Smooth muscle cell of the brain vasculature (primary cell): ENCODE results near the gene SIVA1.
"Not testable (repeated sequence)": the region's sequence is repeated elsewhere in the genome, so short reads cannot be mapped to it uniquely, and the experiment has no call there.

Experiments
- DNase-seq: peaks from one replicate; pipeline ENCODE4 v3.0.0-alpha.2; 2012; ENCODE audit warnings: low read depth, low spot score

The SIVA1 gene

DNA sequence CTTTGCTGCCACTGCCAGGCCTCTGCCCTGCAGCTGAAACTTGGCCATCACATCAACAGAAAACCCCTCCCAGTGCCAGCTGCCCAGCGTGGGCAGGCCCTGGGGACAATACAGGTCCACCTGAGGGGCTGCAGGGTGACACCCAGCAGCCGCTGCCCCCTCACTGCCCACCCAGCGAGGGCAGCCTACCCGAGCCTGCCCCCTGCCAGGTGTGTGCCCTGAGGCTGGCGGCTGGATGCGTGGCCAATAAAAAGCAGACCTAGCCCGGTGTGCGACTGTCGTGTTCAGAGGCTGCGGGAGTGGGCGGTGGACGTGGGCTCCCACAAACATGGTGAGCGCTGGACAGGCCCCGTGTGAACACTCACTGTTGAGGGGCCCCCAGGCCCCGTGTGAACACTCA, 33.6 kb upstream of the SIVA1 start:
- DNase-seq = no peak

DNA sequence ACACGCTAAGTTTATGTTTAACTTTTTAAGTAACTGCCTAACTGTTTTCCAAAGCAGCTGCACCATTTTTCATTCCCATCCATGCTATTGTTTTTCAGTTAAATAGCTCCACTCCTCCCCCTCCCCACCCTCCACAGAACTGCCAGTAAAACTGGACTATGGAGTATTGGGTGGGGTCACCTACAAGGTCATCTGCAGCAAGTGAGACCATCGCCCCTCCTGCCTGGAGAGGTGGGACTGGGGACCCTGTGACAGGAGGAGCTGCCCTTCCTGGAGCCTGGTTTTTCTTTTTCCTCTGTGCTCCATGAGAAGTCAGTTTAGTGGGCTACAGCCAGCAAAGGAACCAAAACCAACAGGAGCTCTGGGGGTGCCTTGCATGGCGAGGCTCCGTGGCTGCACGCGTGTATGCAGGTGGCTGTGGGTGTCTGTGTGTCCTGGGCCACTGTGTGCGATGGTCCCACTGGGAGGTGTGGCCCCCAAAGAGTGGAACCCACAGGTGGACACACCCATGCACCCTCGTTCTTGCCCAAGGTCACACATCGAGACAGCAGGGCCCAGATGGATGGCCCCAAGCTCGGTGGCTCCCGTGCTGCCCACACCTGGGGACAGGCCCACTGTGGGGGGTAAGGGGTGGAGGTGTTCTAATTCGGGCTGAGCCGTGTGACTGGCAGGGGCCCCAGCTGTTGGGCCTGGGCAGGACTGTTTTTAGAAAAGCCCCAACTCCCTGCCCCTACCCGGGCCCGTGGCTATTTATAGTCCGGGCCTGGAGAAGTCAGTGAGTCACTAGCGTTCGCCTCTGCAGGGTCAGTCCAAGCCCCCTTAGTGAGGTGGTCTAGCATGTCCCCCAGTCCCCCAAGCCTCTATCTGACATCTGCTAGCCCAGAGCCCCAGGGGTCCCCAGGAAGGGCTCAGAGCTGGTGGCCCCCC, 31.2 kb upstream of the SIVA1 start:
- no peak for DNase-seq

DNA sequence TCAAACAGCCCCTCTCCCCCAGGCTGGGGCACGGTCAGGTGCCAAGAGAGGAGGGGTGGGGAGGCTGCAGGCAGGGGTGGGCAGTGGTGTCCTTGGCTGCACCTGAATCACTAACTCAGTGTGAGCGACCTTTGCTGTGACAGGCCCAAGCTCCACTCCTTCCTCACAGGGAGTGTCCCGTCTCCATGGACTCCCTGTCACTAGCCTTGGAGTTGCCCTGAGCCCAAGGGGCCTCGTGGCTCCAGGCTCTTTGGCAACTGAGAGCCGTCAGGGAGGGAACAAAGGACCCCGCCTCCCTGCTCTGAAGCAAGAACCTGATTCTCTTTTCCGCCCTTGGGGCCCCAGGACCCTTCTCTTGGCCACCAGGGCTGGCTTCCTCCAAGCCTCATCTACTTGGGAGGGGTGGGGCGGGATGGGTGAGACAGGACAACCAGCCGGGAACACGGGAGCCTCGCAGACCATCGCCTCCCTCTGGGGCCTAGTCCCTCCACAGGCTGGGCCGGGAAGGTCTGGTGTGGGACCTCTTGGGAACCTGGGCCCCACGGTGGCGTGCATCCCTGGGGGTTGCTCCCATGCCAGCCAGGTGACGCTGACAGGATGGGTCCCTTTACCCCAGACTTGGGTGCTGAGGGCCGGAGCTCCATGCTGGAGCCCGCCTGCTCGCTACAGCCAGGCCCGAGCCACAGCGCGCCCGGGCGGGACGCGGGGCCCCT, 29.9 kb upstream of the SIVA1 start:
- DNase-seq = no peak

DNA sequence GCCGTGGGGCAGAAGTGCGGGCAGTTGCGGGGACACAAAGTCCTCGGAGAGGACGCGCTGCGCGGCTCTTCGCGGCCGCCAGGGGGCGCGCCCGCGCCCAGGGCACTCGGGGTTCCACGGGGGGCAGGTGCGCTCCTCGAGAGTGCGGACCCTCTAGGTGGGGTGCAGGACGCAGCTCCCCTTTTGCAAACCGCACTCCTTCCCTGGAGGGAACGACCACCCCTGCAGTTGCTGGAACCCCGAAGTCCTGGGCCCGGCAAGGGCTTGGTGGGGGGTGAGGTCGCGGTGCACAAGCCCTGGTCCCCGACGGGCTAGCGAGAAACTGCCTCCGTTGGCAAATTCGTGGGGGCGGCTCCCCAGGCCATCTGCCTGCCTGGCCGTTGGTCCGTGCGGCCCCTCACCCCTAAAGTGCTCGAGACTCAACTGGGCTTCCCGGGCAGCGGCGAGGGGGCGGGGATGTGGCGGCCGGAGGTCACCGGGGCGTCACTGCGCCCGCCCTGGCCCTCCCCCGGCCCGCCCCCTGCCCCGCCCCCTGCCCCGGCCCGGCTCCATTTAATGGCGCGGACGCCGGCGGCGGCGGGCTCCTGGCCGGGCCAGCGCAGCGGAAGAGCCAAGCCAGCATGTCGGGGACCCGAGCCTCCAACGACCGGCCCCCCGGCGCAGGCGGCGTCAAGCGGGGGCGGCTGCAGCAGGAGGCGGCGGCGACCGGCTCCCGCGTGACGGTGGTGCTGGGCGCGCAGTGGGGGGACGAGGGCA, 29.1 kb upstream of the SIVA1 start, which contains the start of gene ADSS1:
TSS of gene ADSS1 (plus strand) at position 579 of the 756 bp plus-strand sequence. CDS start at position 621, 42 bp downstream.
- DNase-seq = no peak

- DNase-seq = no peak
These were observed 28.5 kb upstream of the SIVA1 start for GRCh38 chr14:104724407-104724980.

DNA sequence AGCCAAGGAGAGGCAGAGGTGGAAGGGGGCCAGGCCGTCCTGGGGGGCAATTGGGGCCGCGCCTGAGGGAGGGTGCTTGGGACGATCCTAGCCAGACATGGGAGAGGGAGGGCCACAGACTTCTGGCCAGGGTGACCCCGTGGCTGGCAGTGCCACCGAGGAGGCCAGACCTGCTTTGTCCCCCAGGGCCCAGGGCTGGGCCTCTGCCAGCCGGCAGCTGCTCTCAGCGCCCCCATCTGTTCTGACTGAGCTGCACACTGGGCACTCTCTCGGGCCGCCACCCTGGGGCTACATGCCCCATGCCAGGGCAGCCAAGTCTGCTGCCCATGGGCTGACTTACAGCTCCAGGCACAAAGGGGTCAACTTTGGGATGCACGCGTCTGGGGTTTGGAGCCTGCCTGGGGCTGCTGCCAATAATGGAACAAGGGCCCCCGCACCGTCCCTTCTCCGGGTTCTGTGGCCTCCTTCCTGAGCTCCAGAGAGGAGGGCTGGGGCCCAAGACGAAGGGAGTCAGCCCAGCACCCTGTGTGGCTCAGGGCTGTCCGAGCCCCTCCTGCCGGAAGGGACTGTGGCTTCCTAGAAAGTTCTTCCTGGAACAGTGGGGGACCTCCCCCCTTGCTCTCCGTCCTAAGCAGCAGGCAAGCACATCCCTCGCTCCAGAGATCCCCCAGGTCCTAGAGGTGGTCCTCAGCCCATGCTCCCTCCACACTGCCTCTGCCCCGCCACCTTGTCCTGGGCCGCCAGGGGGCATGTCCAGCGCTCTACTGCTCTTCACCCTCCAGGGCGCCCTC, 27.8 kb upstream of the SIVA1 start:
- no peak for DNase-seq

GRCh38 chr14:104725772-104726548, 27.0 kb upstream of the SIVA1 start:
- no peak for DNase-seq

- DNase-seq = no peak
These were observed 26.1 kb upstream of the SIVA1 start for GRCh38 chr14:104726600-104727451.

GRCh38 chr14:104728631-104729030, 24.3 kb upstream of the SIVA1 start:
- DNase-seq = no peak

- not testable (repeated sequence) for DNase-seq
These were observed 23.6 kb upstream of the SIVA1 start for GRCh38 chr14:104729176-104729834.

DNA sequence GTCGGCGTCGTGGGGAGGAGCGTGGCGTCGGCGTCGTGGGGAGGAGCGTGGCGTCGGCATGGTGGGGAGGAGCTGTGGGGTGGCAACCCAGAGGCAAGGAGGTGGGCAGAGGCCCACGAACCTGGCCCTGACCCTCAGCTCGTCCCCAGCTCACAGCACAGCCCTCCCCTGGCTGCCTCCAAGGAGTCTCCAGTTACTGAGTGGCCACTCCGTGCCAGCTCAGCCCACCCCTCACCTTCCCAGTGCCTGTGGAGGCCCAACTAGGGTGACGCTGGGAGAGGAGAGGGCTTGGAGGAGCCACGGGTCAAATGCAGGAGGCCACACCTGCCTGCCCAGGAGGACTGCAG, 23.1 kb upstream of the SIVA1 start:
- no peak for DNase-seq

- no peak for DNase-seq
These were observed 22.5 kb upstream of the SIVA1 start for GRCh38 chr14:104730487-104730886.

DNA sequence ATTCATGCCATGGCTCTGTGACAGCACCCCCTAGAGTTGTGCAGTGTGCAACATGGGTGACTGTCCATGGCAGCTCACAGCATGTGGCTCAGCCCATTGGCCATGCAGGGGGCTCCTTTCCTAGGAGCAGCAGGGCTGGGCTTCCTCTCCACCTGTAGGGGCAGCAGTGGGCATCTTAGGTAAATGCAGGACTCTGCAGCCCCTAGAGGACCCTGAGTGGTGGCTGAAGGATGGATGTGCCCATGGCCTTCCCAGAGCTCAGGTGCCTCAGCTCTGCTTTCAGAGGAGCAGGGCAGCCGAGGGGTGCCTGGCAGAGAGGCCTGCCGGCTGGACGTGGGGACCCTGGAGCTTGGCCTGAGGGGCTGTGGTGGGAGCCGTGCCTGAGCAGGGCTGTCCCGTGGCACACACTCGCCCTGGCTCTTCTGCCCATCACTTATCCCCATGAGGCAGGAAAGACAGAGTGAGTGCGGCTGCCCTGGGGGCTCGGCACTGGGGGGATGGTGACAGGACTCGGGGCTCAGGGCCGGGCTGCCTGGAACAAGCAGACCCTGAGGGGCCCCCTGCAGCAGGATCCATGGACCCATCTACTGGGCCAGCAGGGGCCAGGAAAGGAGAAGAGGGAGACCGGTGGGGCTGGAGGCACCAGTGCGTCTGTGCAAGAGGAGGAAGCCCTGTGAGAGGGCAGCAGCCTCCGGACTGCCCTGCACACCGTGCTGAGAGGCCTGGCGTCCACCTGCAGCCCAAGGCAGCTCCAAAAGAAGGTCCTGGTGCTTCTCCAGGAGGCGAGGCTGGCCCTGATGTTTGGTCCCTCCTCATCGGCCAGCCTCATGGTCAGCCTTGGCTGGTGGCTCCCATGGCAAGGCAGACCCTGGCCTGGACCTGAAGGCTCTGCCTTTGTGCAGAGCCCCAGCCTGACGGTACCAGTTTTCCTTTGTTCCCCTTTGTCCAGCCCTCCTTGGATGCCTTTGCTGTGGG, 21.3 kb upstream of the SIVA1 start:
- DNase-seq = no peak

GRCh38 chr14:104732355-104732804, 20.6 kb upstream of the SIVA1 start:
- no peak for DNase-seq

DNA sequence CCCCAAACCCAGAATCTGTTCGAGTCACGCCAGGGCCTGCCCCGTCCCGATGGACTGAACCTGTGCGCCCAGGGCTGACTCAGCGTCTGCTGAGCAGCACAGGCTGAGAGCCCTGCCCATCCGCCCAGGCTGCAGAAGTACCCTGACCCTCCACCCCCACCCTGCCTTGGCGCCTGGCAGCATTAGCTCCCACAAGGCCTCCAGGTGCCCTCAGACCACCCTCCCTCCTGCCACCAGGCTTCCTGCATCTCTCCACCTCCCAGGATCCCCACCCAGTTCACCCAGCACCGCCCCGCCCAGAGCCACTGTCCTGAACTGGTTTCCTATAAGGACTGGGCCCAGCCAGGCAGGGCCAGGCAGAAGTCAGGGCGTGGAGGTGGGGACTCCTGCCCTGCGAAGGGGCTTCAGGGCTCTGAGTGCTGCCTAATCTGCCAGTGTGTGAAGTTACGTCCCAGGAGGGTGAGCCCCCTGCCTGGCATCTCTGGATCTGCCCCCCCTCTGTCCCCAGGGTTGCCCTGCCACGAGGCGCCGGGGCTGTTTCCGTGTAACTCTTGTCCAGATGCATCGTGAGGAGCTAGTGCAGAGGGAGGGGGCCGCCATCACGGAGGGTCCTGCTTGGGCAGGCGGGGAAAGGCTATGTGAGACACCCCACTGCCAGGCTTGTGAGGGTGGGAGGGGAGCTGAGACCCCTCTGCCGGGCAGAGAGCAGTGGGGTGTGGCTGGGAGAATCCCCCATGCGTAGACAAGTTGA, 19.8 kb upstream of the SIVA1 start:
- no peak for DNase-seq

- no peak for DNase-seq
These were observed 18.8 kb upstream of the SIVA1 start for GRCh38 chr14:104734051-104734587.
